ENCODE measurements around the gene SPRR5.
A peak's percentile ranks its signal among the peaks of the same experiment; 100 is the strongest.

SPRR5 gene

DNA sequence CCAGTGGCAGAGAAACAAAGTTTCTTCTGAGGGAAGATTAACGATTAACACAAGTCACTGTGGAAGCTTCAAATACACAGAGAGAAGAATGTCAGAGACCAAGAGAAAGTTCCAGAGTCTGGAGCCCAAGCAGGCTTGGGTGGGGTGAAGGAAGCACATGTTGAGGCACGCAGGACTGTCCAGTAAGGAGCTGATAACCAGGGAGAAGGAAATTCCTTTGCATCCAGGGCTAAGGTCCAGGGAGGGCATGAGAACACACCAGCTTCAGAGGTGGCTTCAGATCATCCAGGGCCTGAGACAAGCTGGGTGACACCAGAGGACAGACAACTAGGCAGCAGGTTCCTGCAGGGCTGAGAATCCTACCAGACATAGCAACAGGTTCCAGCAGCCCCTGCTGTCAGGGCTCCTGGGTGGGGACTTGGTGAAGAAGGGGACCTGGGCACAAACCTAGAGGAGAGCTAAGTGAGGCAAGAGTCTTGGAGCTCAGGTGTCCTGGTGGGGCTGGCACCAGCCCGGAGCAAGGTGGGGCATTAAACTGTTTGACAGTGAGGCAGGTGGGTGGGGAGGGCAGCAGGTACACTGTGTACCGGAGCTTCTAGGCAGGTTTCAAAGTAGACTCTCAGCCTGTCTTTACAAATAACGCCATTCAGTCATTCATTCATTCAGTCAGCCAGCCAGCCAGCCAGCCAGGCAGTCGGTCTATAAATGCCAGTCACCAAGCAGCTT is 34.3 kb downstream of the SPRR5 start:
- intact Hi-C loops (cut with DNase I) = no loop called here
- DNase-seq = peak in 1 of 10 donors; percentile 38

DNA sequence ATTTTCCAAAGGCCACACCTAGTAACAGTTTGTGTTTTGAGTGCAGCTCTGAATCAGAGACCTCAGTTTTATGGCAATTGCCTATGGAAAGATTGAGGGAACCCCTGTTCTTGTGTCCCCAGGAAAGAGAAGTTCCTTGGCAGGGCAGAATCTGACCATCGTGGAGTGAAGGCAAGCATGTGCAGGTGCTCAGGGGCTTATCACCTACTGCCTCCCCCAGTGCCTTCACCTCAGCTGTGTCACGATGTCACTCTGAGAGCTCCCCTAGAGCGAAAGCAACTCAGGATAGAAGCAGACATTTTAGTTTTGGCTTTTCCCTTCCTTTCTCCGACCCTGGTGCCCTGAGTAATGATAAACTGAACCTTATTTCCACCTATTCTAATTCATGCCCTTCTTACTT is 35.1 kb downstream of the SPRR5 start:
- peak in 1 of 10 donors; percentile 45 for DNase-seq
- intact Hi-C loops (cut with DNase I) = no loop called here

GRCh38 chr1:152983234-152983633 is 36.2 kb downstream of the SPRR5 start:
- DNase-seq = no peak
- intact Hi-C loops (cut with DNase I) = no loop called here

DNA sequence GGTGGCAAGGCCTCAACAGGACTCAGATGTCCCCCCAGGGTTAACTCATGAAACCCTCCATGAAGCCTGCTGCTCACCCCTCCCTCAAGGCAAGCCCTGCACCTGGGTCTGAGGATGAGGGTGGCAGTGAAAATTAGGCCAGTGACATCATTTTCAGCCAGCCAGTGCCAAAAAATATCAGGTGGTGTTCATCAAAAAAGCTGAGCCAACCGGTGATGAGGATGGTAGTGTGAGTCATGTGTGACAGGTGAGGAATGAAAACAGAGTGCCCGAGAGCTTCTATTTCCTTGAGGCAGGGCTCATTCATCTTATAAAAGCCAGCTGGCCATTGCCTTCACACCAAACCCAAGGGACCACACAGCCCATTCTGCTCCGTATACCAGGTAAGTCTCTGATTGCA is 36.7 kb downstream of the SPRR5 start, which contains the start of gene SPRR1A:
TSS of gene SPRR1A (plus strand) at position 339 of the 400 bp plus-strand sequence. CDS start 1,150 bp downstream, outside the sequence.
- intact Hi-C loops (cut with DNase I) = no loop called here
- DNase-seq = no peak

GRCh38 chr1:152986578-152986977 is 39.6 kb downstream of the SPRR5 start:
- no peak for DNase-seq
- intact Hi-C loops (cut with DNase I) = no loop called here

DNA sequence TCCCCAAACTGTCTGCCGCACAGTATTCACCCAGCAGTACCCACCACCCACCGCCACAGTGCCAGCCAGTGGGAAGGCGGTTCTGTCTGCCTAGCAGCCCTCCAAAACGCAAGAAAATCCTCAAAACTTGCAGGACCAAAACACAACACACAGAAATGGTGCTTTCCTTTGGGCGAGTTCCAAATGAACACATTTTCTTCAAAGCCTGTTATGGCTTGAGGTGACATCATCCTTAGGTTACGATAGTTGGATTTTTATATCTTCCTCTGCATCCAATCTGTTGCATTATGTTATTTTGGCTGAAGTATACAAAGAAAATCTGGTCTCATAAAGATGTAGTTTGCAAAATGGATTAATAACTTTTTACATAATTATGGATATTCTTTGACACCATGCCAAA is 46.2 kb downstream of the SPRR5 start:
- intact Hi-C loops (cut with DNase I) = loop anchor here (10.0 kb wide), 1 partner anchor 232 kb away; no protein-coding TSS in a partner anchor
- DNase-seq = no peak

DNA sequence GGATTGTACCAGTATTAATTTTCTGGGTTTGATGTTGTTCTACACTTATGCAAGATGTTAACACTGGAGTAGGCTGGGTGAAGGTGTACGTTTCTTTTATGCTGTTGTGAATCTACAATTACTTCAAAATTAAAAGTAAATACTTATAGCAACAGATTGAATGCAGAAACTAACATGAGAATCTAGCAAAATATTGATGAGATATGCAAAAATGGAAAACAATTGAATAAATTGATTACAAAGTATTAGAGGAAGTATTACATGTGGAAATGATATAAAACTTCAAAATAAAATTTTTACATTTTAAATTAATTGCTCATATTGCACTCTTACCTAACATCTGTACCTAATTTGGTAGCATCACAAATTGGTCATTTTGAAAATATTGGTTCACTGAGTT is 48.8 kb downstream of the SPRR5 start:
- intact Hi-C loops (cut with DNase I) = loop anchor here (10.0 kb wide), 1 partner anchor 229 kb away; no protein-coding TSS in a partner anchor
- DNase-seq = no peak

- intact Hi-C loops (cut with DNase I) = loop anchor here (10.0 kb wide), 1 partner anchor 228 kb away; no protein-coding TSS in a partner anchor
- no peak for DNase-seq
Measured at GRCh38 chr1:152996633-152997400, 49.8 kb downstream of the SPRR5 start.

DNA sequence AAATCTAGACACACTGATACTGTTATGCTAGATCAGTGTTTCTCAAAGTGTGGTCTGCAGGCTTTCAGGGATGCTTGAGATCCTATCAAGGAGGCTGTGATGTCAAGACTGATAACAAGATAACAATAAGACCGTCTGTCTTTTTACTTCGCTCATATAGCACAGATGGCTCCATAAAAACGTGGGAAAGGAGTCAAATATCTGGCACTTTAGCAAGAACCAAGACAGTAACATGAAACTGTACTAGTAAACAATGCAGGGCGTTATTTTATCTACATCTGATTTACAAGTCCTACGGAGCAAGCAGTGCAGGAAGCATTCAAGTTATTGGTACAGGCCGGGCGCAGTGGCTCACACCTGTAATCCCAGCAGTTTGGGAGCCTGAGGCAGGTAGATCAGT is 50.9 kb downstream of the SPRR5 start:
- intact Hi-C loops (cut with DNase I) = loop anchor here (10.0 kb wide), 1 partner anchor 227 kb away; no protein-coding TSS in a partner anchor
- DNase-seq = no peak

DNA sequence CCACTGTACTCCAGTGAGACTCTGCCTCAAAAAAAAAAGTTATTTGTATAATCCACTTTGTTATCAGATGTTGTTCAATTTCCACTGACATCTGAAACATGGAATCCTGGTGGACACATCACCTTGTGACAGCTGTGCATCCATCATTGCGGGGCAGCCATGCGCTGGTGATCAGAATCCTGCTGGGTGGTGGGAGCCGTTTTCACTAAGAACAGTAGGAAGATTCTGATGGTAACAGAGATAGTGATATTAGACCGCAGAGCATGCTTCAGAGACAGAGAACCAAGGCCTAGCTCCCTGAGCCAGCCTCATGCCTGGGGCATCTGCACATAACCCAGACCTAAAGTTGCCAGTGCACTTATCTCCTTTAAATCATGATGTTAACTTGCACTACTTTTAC is 51.5 kb downstream of the SPRR5 start:
- no peak for DNase-seq
- intact Hi-C loops (cut with DNase I) = loop anchor here (10.0 kb wide), 1 partner anchor 226 kb away; no protein-coding TSS in a partner anchor

Measured in posterior cingulate gyrus (tissue), 11 donors.